Lower leg skin (tissue), 4 donors: ENCODE measurements around the gene STEAP1. TPM values are rescaled to one million over a fixed set of nuclear protein-coding genes. Genes with fewer than 3 reads are reported as not detected.

Experiments
- DNase-seq, 2 donors: peaks; one replicate each; pipeline ENCODE4 v3.0.0-alpha.2; 2019; ENCODE audit warnings: low spot score in 2 of 2
- H3K4me3 ChIP-seq: fragments of 200-600 bp; sonication (generic); 2 replicates; pipeline ENCODE4 v1.5.1; 2017; ENCODE audit warnings: mild to moderate bottlenecking, low read depth; ENCODE audit not compliant: poor library complexity, severe bottlenecking
- CTCF ChIP-seq, 3 donors: fragments of 450-650 bp; IDR thresholded peaks; one replicate each; pipeline ENCODE4 v1.5.1; 2016; ENCODE audit warnings: antibody characterized with exemption in 3 of 3, mild to moderate bottlenecking in 3 of 3, moderate library complexity in 2 of 3
- POLR2A ChIP-seq, 2 donors: fragments of 450-650 bp; IDR thresholded peaks; one replicate each; pipeline ENCODE4 v1.6.1; 2016 to 2017; ENCODE audit warnings: antibody characterized with exemption in 2 of 2, mild to moderate bottlenecking in 1 of 2, moderate library complexity in 1 of 2
- WGBS, 2 donors: methylation state at CpG; one replicate each; pipeline ENCODE4 v1.1.5; 2018; 5-methylcytosine and 5-hydroxymethylcytosine counted together
- intact Hi-C: fragments of 100-400 bp; cut with DNase I; formaldehyde crosslinking; loops from one replicate; pipeline ENCODE4 v1.15.0; 2023; ENCODE audit warnings: low total_unique reads
- total RNA-seq, 4 donors: library from RNA; depleted of rRNA; stranded (reverse); fragments of >200 nt; gene quantifications; one replicate each; pipeline ENCODE4 v1.1.0, GENCODE V29; 2016

The STEAP1 gene
- total RNA-seq, 4 donors from 2014 or later: 0.27 to 5.9 (median 1.9) TPM

DNA sequence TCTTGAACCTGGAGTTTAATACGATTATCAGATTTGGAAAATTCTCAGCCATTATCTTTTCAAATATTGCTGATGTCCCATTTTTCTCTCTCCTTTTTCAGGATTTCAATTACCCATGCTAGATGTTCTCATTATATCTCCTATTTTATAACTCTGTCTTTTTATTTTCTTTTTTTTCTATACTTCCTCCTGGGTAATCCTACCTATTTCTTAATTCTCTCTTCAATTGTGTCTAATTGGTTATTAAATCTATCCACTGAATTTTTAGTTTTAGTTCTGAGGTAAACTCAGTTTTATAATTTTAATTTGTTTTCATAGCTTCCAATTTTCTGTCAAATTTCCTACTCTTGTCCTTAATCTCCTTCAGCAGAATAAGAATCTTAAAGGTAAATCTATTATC, 15.6 kb downstream of the STEAP1 start:
- WGBS, 2 donors: 93 to 100% methylated on average over 1 of the region's 1 CpG
- DNase-seq: no peak
- intact Hi-C loops: loop anchor here (10.0 kb wide), 1 partner anchor 245 kb away; no protein-coding TSS in a partner anchor
- no peak for TF ChIP-seq CTCF (IDR thresholded peaks at IDR 0.05)
- no peak for TF ChIP-seq POLR2A (IDR thresholded peaks at IDR 0.05)
- H3K4me3 ChIP-seq: no peak overlapping the region

DNA sequence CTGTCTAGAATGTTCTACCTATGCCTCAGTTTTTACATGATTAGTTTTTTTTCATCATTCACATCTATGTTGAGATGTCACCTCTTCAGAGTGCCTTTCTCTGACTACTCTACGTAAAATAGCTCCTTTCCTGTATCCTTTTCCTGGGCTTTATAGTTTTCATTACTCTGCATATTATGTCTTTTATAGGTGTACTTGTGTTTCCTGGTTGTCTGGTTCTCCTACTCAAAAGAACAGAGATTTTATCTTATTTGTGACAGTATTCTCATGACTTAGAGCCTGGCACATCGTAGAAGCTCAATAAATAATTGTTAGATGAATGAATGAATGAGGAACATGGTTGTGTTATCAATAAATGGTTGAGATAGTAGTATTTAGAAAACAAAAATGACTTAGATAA, 17.9 kb downstream of the STEAP1 start:
- 73 to 79% methylated on average over 2 of the region's 2 CpGs for WGBS, 2 donors
- intact Hi-C loops: no loop called here
- TF ChIP-seq POLR2A (IDR thresholded peaks at IDR 0.05): no peak
- no peak overlapping the region for H3K4me3 ChIP-seq
- no peak for DNase-seq

GRCh38 chr7:90172624-90173023, 18.4 kb downstream of the STEAP1 start:
- TF ChIP-seq POLR2A (IDR thresholded peaks at IDR 0.05) (no peak), CTCF (IDR thresholded peaks at IDR 0.05) (no peak)
- H3K4me3 ChIP-seq: no peak overlapping the region
- WGBS, 2 donors: 91 to 92% methylated on average over 6 of the region's 6 CpGs
- intact Hi-C loops: no loop called here
- no peak for DNase-seq

DNA sequence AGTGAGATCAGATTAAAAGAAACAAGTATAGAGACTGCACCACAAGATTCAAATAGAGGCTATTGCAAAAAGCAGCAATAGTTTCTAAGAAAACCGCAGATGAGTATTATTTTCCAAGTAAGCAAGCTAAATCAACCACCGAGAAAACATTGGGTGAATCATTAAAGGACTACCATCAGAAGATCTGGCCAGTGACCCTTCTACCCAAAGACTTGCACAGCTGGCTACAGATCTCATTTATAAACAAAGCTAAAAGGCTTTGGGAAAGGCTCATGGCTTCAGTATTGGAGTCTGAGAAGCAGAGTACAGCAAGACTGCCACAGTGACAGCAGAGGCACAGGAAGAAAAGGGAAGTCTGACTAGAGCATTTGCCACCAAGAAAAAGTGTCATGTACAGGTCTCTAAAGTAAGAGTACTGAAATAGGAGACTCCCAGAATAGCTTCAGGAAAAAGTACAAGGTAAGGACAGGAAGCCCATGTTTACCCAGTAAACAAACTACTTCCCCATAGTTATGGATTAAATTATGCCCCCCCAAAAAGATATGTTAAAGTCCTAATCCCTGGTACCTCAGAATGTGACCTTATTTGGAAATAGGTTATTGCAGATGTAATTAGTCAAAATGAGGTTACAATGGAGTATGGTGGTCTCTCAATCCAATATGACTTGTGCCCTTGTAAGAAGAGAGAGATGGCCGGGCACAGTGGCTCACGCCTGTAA, 19.0 kb downstream of the STEAP1 start:
- DNase-seq: no peak
- TF ChIP-seq CTCF (IDR thresholded peaks at IDR 0.05) (no peak), POLR2A (IDR thresholded peaks at IDR 0.05) (no peak)
- no peak overlapping the region for H3K4me3 ChIP-seq
- 86 to 93% methylated on average over 4 of the region's 4 CpGs for WGBS, 2 donors
- intact Hi-C loops: no loop called here

- TF ChIP-seq CTCF (IDR thresholded peaks at IDR 0.05): no peak
- TF ChIP-seq POLR2A (IDR thresholded peaks at IDR 0.05): no peak
- no peak overlapping the region for H3K4me3 ChIP-seq
- WGBS, 2 donors: 58 to 90% methylated on average over 4 of the region's 4 CpGs
- intact Hi-C loops: no loop called here
- no peak for DNase-seq
Measured at GRCh38 chr7:90175667-90176066, 21.4 kb downstream of the STEAP1 start.

DNA sequence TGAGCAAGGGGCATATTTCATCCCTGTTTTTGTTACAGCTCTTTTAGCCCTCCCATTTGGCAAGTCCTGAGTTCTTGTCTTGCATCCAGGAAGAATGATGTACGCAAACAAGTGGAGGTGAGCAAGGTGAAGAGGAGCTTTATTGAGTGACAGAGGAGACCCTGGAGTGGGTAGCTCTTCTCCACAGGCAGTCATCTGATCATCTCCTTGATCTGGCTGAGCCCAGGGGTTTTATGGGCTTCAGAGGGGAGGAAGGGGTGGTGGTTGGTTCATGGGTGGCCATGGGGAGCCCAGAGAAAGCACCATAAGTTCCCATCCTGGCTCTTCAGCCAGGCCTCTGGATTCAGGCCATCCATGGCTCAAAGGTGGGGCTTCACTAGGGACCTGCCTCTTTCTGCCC, 21.9 kb downstream of the STEAP1 start:
- no peak for DNase-seq
- TF ChIP-seq CTCF (IDR thresholded peaks at IDR 0.05) (no peak), POLR2A (IDR thresholded peaks at IDR 0.05) (no peak)
- 86 to 95% methylated on average over 1 of the region's 1 CpG for WGBS, 2 donors
- no peak overlapping the region for H3K4me3 ChIP-seq
- intact Hi-C loops: no loop called here
